Neural cell (in vitro differentiated cells): ENCODE data around the gene AUNIP. TPM values are rescaled to one million over a fixed set of nuclear protein-coding genes. Genes with fewer than 3 reads are reported as not detected.

Source experiments
- H2AFZ ChIP-seq: fragments of 200-600, 300-800 bp; sonication (generic), shearing (Covaris generic); 2 replicates; pipeline ENCODE4 v1.6.0; 2014; ENCODE audit warnings: low read depth, mild to moderate bottlenecking, antibody characterized with exemption, low read length, moderate library complexity
- H3F3A ChIP-seq: fragments of 200-600 bp; shearing (Covaris generic); 2 replicates; pipeline ENCODE4 v1.6.1; 2016; ENCODE audit warnings: mild to moderate bottlenecking, moderate library complexity, mixed read lengths, antibody characterized with exemption, low read length; ENCODE audit not compliant: insufficient read depth, poor library complexity, severe bottlenecking
- H3K27ac ChIP-seq: fragments of 200-600, 300-800 bp; sonication (generic), shearing (Covaris generic); 2 replicates; pipeline ENCODE4 v1.5.1; 2014; ENCODE audit warnings: mild to moderate bottlenecking, low read length, moderate library complexity
- H3K27me3 ChIP-seq: fragments of 300-800, 200-600 bp; sonication (generic), shearing (Covaris generic); 2 replicates; pipeline ENCODE4 v1.6.0; 2014; ENCODE audit warnings: mild to moderate bottlenecking, low read depth, low read length, moderate library complexity; ENCODE audit not compliant: insufficient read depth
- H3K36me3 ChIP-seq: fragments of 300-800, 200-600 bp; sonication (generic), shearing (Covaris generic); 2 replicates; pipeline ENCODE4 v1.5.1; 2014; ENCODE audit warnings: mild to moderate bottlenecking, antibody characterized with exemption, low read length, moderate library complexity; ENCODE audit not compliant: insufficient read depth
- H3K4me2 ChIP-seq: fragments of 300-800, 200-600 bp; sonication (generic), shearing (Covaris generic); 2 replicates; pipeline ENCODE4 v1.6.0; 2014; ENCODE audit warnings: mild to moderate bottlenecking, low read length
- H3K4me3 ChIP-seq: fragments of 300-800, 200-600 bp; sonication (generic), shearing (Covaris generic); 2 replicates; pipeline ENCODE4 v1.5.1; 2014; ENCODE audit warnings: mild to moderate bottlenecking, low read length, moderate library complexity
- H3K79me2 ChIP-seq: fragments of 200-600 bp; shearing (Covaris generic); replicated peaks from 2 replicates; pipeline ENCODE4 v1.6.0; 2014; ENCODE audit warnings: mild to moderate bottlenecking, low read length, moderate library complexity; ENCODE audit not compliant: insufficient read depth
- H3K9ac ChIP-seq: fragments of 300-800, 200-600 bp; sonication (generic), shearing (Covaris generic); 2 replicates; pipeline ENCODE4 v1.6.1; 2016; ENCODE audit warnings: mild to moderate bottlenecking, low read length, mixed read lengths
- H3K9me2 ChIP-seq: fragments of 200-600 bp; shearing (Covaris generic); 2 replicates; pipeline ENCODE4 v1.6.1; 2016; ENCODE audit warnings: mild to moderate bottlenecking, low read length, mixed read lengths; ENCODE audit not compliant: insufficient read depth
- H3K9me3 ChIP-seq: fragments of 200-600, 300-800 bp; sonication (generic), shearing (Covaris generic); 2 replicates; pipeline ENCODE4 v1.6.1; 2016; ENCODE audit warnings: mild to moderate bottlenecking, mixed run types, low read length, moderate library complexity, mixed read lengths
- H4K20me1 ChIP-seq: fragments of 200-600 bp; shearing (Covaris generic); 2 replicates; pipeline ENCODE4 v1.6.1; 2016; ENCODE audit warnings: mild to moderate bottlenecking, mixed run types; ENCODE audit not compliant: insufficient read depth
- CTCF ChIP-seq: fragments of 450-650 bp; IDR thresholded peaks from 2 replicates; pipeline ENCODE4 v1.5.1; 2014; ENCODE audit warnings: antibody characterized with exemption, mild to moderate bottlenecking, moderate library complexity; ENCODE audit not compliant: poor library complexity, severe bottlenecking
- EP300 ChIP-seq: fragments of 450-650 bp; conservative IDR thresholded peaks from 2 replicates; pipeline ENCODE4 v1.6.1; 2014; ENCODE audit warnings: antibody characterized with exemption, mild to moderate bottlenecking, moderate library complexity; ENCODE audit not compliant: poor library complexity, severe bottlenecking
- EZH2 ChIP-seq: fragments of 200-600, 300-800 bp; shearing (Covaris generic), sonication (generic); IDR thresholded peaks from 2 replicates; pipeline ENCODE4 v1.6.1; 2014; ENCODE audit warnings: antibody characterized with exemption, low read length, borderline replicate concordance, mild to moderate bottlenecking; ENCODE audit not compliant: insufficient read depth, poor library complexity, severe bottlenecking
- MXI1 ChIP-seq: fragments of 450-650 bp; conservative IDR thresholded peaks from 2 replicates; pipeline ENCODE4 v1.6.1; 2014; ENCODE audit warnings: antibody characterized with exemption, mild to moderate bottlenecking; ENCODE audit not compliant: poor library complexity, severe bottlenecking
- POLR2AphosphoS5 ChIP-seq: IDR thresholded peaks from 2 replicates; pipeline ENCODE4 v1.6.1; 2012
- RAD21 ChIP-seq: fragments of 450-650 bp; conservative IDR thresholded peaks from 2 replicates; pipeline ENCODE4 v1.6.1; 2014; ENCODE audit warnings: antibody characterized with exemption, mild to moderate bottlenecking, moderate library complexity
- SMC3 ChIP-seq: fragments of 450-650 bp; conservative IDR thresholded peaks from 2 replicates; pipeline ENCODE4 v1.6.1; 2014; ENCODE audit warnings: antibody characterized with exemption, mild to moderate bottlenecking, moderate library complexity; ENCODE audit not compliant: poor library complexity
- TAF1 ChIP-seq: IDR thresholded peaks from 2 replicates; pipeline ENCODE4 v1.6.1; 2012; ENCODE audit warnings: low read depth
- polyA plus RNA-seq: library from polyadenylated mRNA; depleted of rRNA; stranded (reverse); fragments of >200 nt; gene quantifications from 2 replicates; pipeline ENCODE4 v1.2.3, GENCODE V29; 2014
- TF ChIP-seq, protein P1 (sequence below): IDR thresholded peaks from 2 replicates; pipeline ENCODE4 v1.6.1; 2012; ENCODE audit warnings: borderline replicate concordance

Gene AUNIP
- polyA plus RNA-seq, 1 donor from 2014 or later = 0.48 TPM

GRCh38 chr1:25890239-25891034 lies 31.2 kb upstream of the AUNIP start:
- H3K4me2 ChIP-seq = no peak overlapping the region
- no peak overlapping the region for H3K27ac ChIP-seq
- no peak for TF ChIP-seq POLR2AphosphoS5
- no peak for TF ChIP-seq MXI1
- no peak for TF ChIP-seq SMC3
- no peak for TF ChIP-seq TAF1
- no peak for TF ChIP-seq RAD21
- TF ChIP-seq CTCF = no peak
- no peak overlapping the region for H3K4me3 ChIP-seq
- H4K20me1 ChIP-seq = peaks cover 6% of the 10 kb centered on the region
- H2AFZ ChIP-seq = no peak overlapping the region
- H3K36me3 ChIP-seq = peaks cover 10% of the 10 kb centered on the region
- H3K27me3 ChIP-seq = no peaks in the 10 kb centered on the region
- no peak overlapping the region for H3K9ac ChIP-seq
- H3K9me2 ChIP-seq = no peaks in the 10 kb centered on the region
- no peaks in the 10 kb centered on the region for H3F3A ChIP-seq
- H3K79me2 ChIP-seq = peaks cover 6% of the 10 kb centered on the region
- H3K9me3 ChIP-seq = no peaks in the 10 kb centered on the region

DNA sequence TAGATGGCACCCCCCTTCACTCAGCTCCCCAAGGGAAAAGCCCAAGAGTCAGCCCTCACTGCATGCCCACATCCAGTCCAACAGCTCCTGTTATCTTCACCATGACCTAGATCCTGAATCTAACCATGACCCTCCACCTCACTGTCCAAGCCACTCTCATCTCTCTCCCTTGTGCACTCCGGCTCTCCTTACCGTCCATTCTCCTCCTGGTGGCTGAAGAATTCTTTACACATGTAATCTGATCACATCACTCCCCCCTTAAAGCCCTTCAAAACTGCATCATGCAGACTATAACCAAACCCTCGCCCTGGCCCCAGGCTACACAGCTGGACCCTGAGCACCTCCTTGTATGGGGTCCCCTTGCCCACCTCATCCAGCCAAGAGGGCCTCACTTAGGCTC lies 30.2 kb upstream of the AUNIP start:
- Histone ChIP-seq H3K9me2 (no peaks in the 10 kb centered on the region), H3K36me3 (peaks cover 14% of the 10 kb centered on the region), H3K79me2 (peaks cover 5% of the 10 kb centered on the region), H3F3A (no peaks in the 10 kb centered on the region), H3K4me2 (no peak overlapping the region), H4K20me1 (peaks cover 3% of the 10 kb centered on the region), H3K9me3 (no peaks in the 10 kb centered on the region), H3K4me3 (no peak overlapping the region), H3K9ac (no peak overlapping the region), H2AFZ (no peak overlapping the region), H3K27ac (no peak overlapping the region), H3K27me3 (no peaks in the 10 kb centered on the region)
- TF ChIP-seq MXI1 (no peak), EP300 (no peak), POLR2AphosphoS5 (no peak), EZH2 (no peak), CTCF (no peak), SMC3 (no peak), TAF1 (no peak), RAD21 (no peak)
- TF ChIP-seq, protein P1, sequence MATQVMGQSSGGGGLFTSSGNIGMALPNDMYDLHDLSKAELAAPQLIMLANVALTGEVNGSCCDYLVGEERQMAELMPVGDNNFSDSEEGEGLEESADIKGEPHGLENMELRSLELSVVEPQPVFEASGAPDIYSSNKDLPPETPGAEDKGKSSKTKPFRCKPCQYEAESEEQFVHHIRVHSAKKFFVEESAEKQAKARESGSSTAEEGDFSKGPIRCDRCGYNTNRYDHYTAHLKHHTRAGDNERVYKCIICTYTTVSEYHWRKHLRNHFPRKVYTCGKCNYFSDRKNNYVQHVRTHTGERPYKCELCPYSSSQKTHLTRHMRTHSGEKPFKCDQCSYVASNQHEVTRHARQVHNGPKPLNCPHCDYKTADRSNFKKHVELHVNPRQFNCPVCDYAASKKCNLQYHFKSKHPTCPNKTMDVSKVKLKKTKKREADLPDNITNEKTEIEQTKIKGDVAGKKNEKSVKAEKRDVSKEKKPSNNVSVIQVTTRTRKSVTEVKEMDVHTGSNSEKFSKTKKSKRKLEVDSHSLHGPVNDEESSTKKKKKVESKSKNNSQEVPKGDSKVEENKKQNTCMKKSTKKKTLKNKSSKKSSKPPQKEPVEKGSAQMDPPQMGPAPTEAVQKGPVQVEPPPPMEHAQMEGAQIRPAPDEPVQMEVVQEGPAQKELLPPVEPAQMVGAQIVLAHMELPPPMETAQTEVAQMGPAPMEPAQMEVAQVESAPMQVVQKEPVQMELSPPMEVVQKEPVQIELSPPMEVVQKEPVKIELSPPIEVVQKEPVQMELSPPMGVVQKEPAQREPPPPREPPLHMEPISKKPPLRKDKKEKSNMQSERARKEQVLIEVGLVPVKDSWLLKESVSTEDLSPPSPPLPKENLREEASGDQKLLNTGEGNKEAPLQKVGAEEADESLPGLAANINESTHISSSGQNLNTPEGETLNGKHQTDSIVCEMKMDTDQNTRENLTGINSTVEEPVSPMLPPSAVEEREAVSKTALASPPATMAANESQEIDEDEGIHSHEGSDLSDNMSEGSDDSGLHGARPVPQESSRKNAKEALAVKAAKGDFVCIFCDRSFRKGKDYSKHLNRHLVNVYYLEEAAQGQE = no peak
